Right atrium auricular region (tissue), 2 donors: ENCODE measurements around the gene NALCN. TPM values are rescaled to one million over a fixed set of nuclear protein-coding genes. Genes with fewer than 3 reads are reported as not detected.

ENCODE experiments used
- DNase-seq: peaks from one replicate; pipeline ENCODE4 v3.0.0-alpha.2; 2019; ENCODE audit warnings: low spot score
- H3K27ac ChIP-seq, 2 donors: fragments of 200-600 bp; sonication (generic); 1 replicate in 1 of 2; 2 replicates in 1 of 2; pipeline ENCODE4 v1.5.1; 2016 to 2019
- H3K27me3 ChIP-seq, 2 donors: fragments of 200-600 bp; sonication (generic); one replicate each; pipeline versions ENCODE4 v1.5.1 to v1.6.0; 2017 to 2019
- H3K36me3 ChIP-seq: fragments of 200-600 bp; sonication (generic); one replicate; pipeline ENCODE4 v1.5.1; 2016
- H3K4me1 ChIP-seq, 2 donors: fragments of 200-600 bp; sonication (generic); one replicate each; pipeline versions ENCODE4 v1.5.1 to v1.6.0; 2017 to 2019
- H3K4me3 ChIP-seq, 2 donors: fragments of 200-600 bp; sonication (generic); 1 replicate in 1 of 2; 2 replicates in 1 of 2; pipeline ENCODE4 v1.5.1; 2017 to 2019; ENCODE audit warnings: mild to moderate bottlenecking in 1 of 2, moderate library complexity in 1 of 2
- H3K9me3 ChIP-seq, 2 donors: fragments of 200-600 bp; sonication (generic); one replicate each; pipeline ENCODE4 v1.5.1; 2019
- total RNA-seq, 2 donors: library from RNA; depleted of rRNA; stranded (reverse); fragments of >200 nt; gene quantifications; one replicate each; pipeline ENCODE4 v1.1.0, GENCODE V29; 2016
- TF ChIP-seq, protein P1 (sequence below), 2 donors: fragments of 200-600 bp; sonication (generic); IDR thresholded peaks; one replicate each; pipeline ENCODE4 v1.5.1; 2019; ENCODE audit warnings: antibody characterized with exemption in 2 of 2

NALCN gene
- total RNA-seq, 2 donors from 2014 or later = 6.2 to 21.1 TPM

DNA sequence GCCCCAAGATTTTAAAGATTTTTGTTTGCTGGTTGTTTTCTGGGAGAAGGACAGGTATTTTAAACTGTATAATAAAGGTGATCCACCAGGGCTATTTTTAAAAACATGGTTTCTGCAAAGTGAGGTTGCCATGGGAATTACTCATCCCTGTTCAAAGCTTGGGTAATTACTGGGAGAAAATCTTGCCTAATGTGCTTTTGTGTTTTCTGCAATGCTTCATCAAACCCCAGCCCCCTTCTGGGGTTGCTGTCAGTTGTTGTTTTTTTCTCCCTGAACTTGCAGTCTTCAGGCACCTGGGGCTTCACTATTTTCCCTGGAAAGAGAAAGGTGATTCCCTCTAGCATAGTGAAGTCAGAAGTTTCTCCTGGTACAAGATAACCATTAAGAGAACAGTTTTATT, 277.2 kb downstream of the NALCN start:
- no peaks in the 10 kb centered on the region for H3K36me3 ChIP-seq
- H3K4me1 ChIP-seq = no peaks in the 10 kb centered on the region
- H3K27ac ChIP-seq = no peak overlapping the region
- H3K27me3 ChIP-seq = no peaks in the 10 kb centered on the region
- no peak overlapping the region for H3K4me3 ChIP-seq
- TF ChIP-seq, protein P1, sequence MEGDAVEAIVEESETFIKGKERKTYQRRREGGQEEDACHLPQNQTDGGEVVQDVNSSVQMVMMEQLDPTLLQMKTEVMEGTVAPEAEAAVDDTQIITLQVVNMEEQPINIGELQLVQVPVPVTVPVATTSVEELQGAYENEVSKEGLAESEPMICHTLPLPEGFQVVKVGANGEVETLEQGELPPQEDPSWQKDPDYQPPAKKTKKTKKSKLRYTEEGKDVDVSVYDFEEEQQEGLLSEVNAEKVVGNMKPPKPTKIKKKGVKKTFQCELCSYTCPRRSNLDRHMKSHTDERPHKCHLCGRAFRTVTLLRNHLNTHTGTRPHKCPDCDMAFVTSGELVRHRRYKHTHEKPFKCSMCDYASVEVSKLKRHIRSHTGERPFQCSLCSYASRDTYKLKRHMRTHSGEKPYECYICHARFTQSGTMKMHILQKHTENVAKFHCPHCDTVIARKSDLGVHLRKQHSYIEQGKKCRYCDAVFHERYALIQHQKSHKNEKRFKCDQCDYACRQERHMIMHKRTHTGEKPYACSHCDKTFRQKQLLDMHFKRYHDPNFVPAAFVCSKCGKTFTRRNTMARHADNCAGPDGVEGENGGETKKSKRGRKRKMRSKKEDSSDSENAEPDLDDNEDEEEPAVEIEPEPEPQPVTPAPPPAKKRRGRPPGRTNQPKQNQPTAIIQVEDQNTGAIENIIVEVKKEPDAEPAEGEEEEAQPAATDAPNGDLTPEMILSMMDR (IDR thresholded peaks at IDR 0.05) = no peak
- no peak for DNase-seq
- H3K9me3 ChIP-seq = no peaks in the 10 kb centered on the region

- TF ChIP-seq, protein P1 (IDR thresholded peaks at IDR 0.05) = peak; percentile 58 to 72
- Histone ChIP-seq H3K27ac (no peak overlapping the region), H3K9me3 (no peaks in the 10 kb centered on the region), H3K4me3 (no peak overlapping the region), H3K27me3 (no peaks in the 10 kb centered on the region), H3K4me1 (no peaks in the 10 kb centered on the region), H3K36me3 (no peaks in the 10 kb centered on the region)
- DNase-seq = no peak
Observed at GRCh38 chr13:101127741-101128353, 288.5 kb downstream of the NALCN start.

DNA sequence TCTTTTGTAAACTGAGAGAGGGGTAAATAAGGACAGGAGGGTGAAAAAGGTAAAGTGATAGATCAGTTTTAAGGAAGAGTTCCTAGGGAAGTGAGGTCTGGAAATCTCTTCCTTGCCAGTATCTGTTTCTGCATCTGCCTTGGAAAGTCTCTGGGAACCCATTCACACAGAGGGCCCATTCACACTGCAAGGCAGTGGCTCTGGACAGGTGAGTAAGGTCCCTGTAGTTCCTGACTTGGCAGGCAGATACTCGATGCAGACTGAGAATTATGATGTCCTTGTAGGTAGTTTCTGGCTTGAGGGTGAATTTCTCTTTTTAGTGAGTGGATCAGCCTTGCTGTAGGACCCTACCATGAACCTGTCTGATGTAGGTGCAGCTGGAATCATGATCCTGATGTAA, 293.3 kb downstream of the NALCN start:
- DNase-seq = no peak
- no peak overlapping the region for H3K27ac ChIP-seq
- TF ChIP-seq, protein P1 (IDR thresholded peaks at IDR 0.05) = no peak
- H3K4me3 ChIP-seq = no peak overlapping the region
- H3K27me3 ChIP-seq = no peaks in the 10 kb centered on the region
- H3K4me1 ChIP-seq = no peaks in the 10 kb centered on the region
- H3K36me3 ChIP-seq = no peaks in the 10 kb centered on the region
- H3K9me3 ChIP-seq = no peaks in the 10 kb centered on the region

- no peaks in the 10 kb centered on the region for H3K4me1 ChIP-seq
- TF ChIP-seq, protein P1 (IDR thresholded peaks at IDR 0.05) = no peak
- no peaks in the 10 kb centered on the region for H3K36me3 ChIP-seq
- DNase-seq = no peak
- no peaks in the 10 kb centered on the region for H3K9me3 ChIP-seq
- H3K27me3 ChIP-seq = no peaks in the 10 kb centered on the region
- no peak overlapping the region for H3K27ac ChIP-seq
- H3K4me3 ChIP-seq = no peak overlapping the region
Observed at GRCh38 chr13:101121608-101122007, 294.7 kb downstream of the NALCN start.

DNA sequence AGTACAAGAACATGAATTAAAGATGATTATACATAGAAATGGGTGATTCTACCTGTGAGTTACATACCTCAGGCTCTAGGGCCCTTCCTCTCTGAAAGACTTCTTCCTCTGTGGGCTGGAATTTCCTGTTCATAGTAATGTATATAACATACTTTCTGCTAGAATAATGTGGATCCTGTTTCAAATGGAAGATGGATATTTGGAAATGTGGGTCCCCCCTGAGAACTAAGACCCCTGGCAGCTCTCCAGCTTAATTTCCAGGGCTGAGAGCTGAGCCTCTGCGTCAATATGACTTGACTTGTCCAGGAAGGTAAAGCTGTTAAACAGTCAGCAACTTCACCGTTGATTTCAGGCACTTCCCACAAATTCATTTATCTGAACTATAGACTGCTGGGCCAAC, 296.3 kb downstream of the NALCN start:
- Histone ChIP-seq H3K36me3 (no peaks in the 10 kb centered on the region), H3K27me3 (no peaks in the 10 kb centered on the region), H3K9me3 (no peaks in the 10 kb centered on the region), H3K4me1 (no peaks in the 10 kb centered on the region), H3K27ac (no peak overlapping the region), H3K4me3 (no peak overlapping the region)
- TF ChIP-seq, protein P1 (IDR thresholded peaks at IDR 0.05) = no peak
- no peak for DNase-seq

GRCh38 chr13:101116826-101117225, 299.5 kb downstream of the NALCN start:
- Histone ChIP-seq H3K4me3 (no peak overlapping the region), H3K9me3 (no peaks in the 10 kb centered on the region), H3K27me3 (no peaks in the 10 kb centered on the region), H3K36me3 (no peaks in the 10 kb centered on the region), H3K27ac (no peak overlapping the region), H3K4me1 (no peaks in the 10 kb centered on the region)
- DNase-seq = no peak
- TF ChIP-seq, protein P1 (IDR thresholded peaks at IDR 0.05) = no peak
